K562 (cell line): ENCODE measurements around the gene AMH. TPM values are rescaled to one million over a fixed set of nuclear protein-coding genes. Genes with fewer than 3 reads are reported as not detected.
A peak's percentile ranks its signal among the peaks of the same experiment; 100 is the strongest.

ENCODE experiments used
- ATAC-seq: fragments of 200-7000 bp; cut with Tn5 transposase; 3 replicates; pipeline ENCODE4 v1.9.1; 2020; ENCODE audit warnings: moderate library complexity
- BruUV-seq: library from RNA; stranded (reverse); fragments of 400-500 nt; replicated peaks from 2 replicates; lab custom pipeline; 2021; lab: Mats Ljungman, UMichigan
- CTCF ChIA-PET: fragments of 300-600 bp; formaldehyde crosslinking; extraction: SDS; loops from one replicate; lab custom pipeline; 2021; ENCODE audit warnings: low intra/inter-chr PET ratio; lab: Yijun Ruan, JAX
- POLR2A ChIA-PET: fragments of 300-600, 350-650 bp; sonication (Branson Sonifier 250); formaldehyde crosslinking; extraction: SDS; loops from one replicate; lab custom pipeline; 2021; ENCODE audit warnings: antibody characterized with exemption, inconsistent platforms; lab: Yijun Ruan, JAX
- DNase-seq, 4 experiments: peaks; one replicate each; pipeline versions ENCODE4 v3.0.0 to v3.0.0-alpha.2; 2011 to 2018; ENCODE audit warnings: low spot score in 3 of 4, mixed read lengths in 3 of 4; ENCODE audit errors: extremely low read depth in 1 of 4
- FAIRE-seq: peaks from 2 replicates; lab custom pipeline; 2011; peaks lifted over from hg19 to GRCh38; lab: Jason Lieb, UNC
- H2AFZ ChIP-seq: 2 replicates; pipeline ENCODE4 v1.6.0; 2011; ENCODE audit warnings: low read depth, low read length, control low read depth, inconsistent platforms
- H3K27ac ChIP-seq: fragments of 200-600 bp; 3 replicates; pipeline ENCODE4 v1.8.0; 2011; ENCODE audit warnings: low read depth, mild to moderate bottlenecking, control low read depth, inconsistent platforms, low read length, moderate library complexity, mixed read lengths; ENCODE audit errors: extremely low read depth
- H3K27me3 ChIP-seq, 2 experiments: fragments of 300-600 bp in 1 of 2; 2 replicates in 1 of 2; 3 replicates in 1 of 2; pipeline versions ENCODE4 v1.6.0 to v1.8.0; 2011; ENCODE audit warnings: inconsistent platforms in 2 of 2, low read length in 2 of 2, mild to moderate bottlenecking in 1 of 2, mixed read lengths in 1 of 2, moderate library complexity in 1 of 2; ENCODE audit not compliant: control insufficient read depth in 2 of 2, insufficient read depth in 2 of 2
- H3K36me3 ChIP-seq: fragments of 300-600 bp; 3 replicates; pipeline ENCODE4 v1.8.0; 2011; ENCODE audit warnings: mild to moderate bottlenecking, low read length, inconsistent platforms; ENCODE audit not compliant: control insufficient read depth, insufficient read depth
- H3K4me1 ChIP-seq, 2 experiments: fragments of 200-600 bp in 1 of 2; replicated peaks in 1 of 2; 2 replicates in 1 of 2; 3 replicates in 1 of 2; pipeline versions ENCODE4 v1.5.1 to v1.8.0; 2011; ENCODE audit warnings: inconsistent platforms in 2 of 2, low read length in 2 of 2, mild to moderate bottlenecking in 1 of 2, mixed read lengths in 1 of 2, moderate library complexity in 1 of 2; ENCODE audit not compliant: control insufficient read depth in 2 of 2, insufficient read depth in 2 of 2
- H3K4me2 ChIP-seq: 2 replicates; pipeline ENCODE4 v1.6.1; 2011; ENCODE audit warnings: low read length, control low read depth, inconsistent platforms, mixed read lengths; ENCODE audit not compliant: insufficient read depth
- H3K4me3 ChIP-seq: fragments of 200-600 bp; sonication (generic), shearing (Covaris generic); 2 replicates; pipeline ENCODE4 v1.5.1; 2016; ENCODE audit warnings: control low read depth, inconsistent platforms
- H3K79me2 ChIP-seq: fragments of 200-600 bp; 3 replicates; pipeline ENCODE4 v1.8.0; 2011; ENCODE audit warnings: low read length, inconsistent platforms; ENCODE audit not compliant: control insufficient read depth, insufficient read depth
- H3K9ac ChIP-seq, 2 experiments: 2 replicates each; pipeline versions ENCODE4 v1.6.0 to v1.6.1; 2011; ENCODE audit warnings: low read depth in 2 of 2, low read length in 2 of 2, control low read depth in 1 of 2, inconsistent platforms in 1 of 2, mild to moderate bottlenecking in 1 of 2, mixed read lengths in 1 of 2; ENCODE audit not compliant: insufficient read depth in 1 of 2
- H3K9me1 ChIP-seq: one replicate; pipeline ENCODE4 v1.6.0; 2011; ENCODE audit warnings: inconsistent platforms, mild to moderate bottlenecking, low read length, moderate library complexity; ENCODE audit not compliant: control insufficient read depth, insufficient read depth
- H3K9me3 ChIP-seq: replicated peaks from 2 replicates; pipeline ENCODE4 v1.5.1; 2011; ENCODE audit warnings: low read depth, low read length, inconsistent platforms; ENCODE audit not compliant: control insufficient read depth, insufficient read depth
- H4K20me1 ChIP-seq: replicated peaks from 2 replicates; pipeline ENCODE4 v1.6.1; 2011; ENCODE audit warnings: low read length, inconsistent platforms, mixed read lengths; ENCODE audit not compliant: control insufficient read depth, insufficient read depth
- CBX3 ChIP-seq, 2 experiments: IDR thresholded peaks; 1 replicate in 1 of 2; 2 replicates in 1 of 2; pipeline ENCODE4 v1.6.1; 2012; ENCODE audit warnings: inconsistent platforms in 2 of 2, low read length in 2 of 2, borderline replicate concordance in 1 of 2, control low read depth in 1 of 2
- PCBP1 ChIP-seq: fragments of 200-400 bp; formaldehyde crosslinking; IDR thresholded peaks from 2 replicates; pipeline ENCODE4 v1.6.1; 2018; ENCODE audit warnings: mild to moderate bottlenecking, low read depth, low read length; ENCODE audit not compliant: poor library complexity, severe bottlenecking
- POU5F1 ChIP-seq: fragments of 150-350 bp; IDR thresholded peaks from 2 replicates; pipeline ENCODE4 v1.6.1; 2014; ENCODE audit warnings: borderline replicate concordance, low read length, low read depth, mild to moderate bottlenecking; ENCODE audit not compliant: partially characterized antibody
- RBM34 ChIP-seq: fragments of 200-400 bp; formaldehyde crosslinking; IDR thresholded peaks from 2 replicates; pipeline ENCODE4 v1.6.1; 2018; ENCODE audit warnings: low read length, borderline replicate concordance; ENCODE audit not compliant: insufficient read depth
- RNF2 ChIP-seq: sonication (generic); IDR thresholded peaks from 2 replicates; pipeline ENCODE4 v1.6.1; 2016
- SIN3A ChIP-seq, 2 experiments: fragments of 150-350 bp in 1 of 2; IDR thresholded peaks; 2 replicates each; pipeline ENCODE4 v1.6.1; 2011 to 2016; ENCODE audit warnings: borderline replicate concordance in 2 of 2, low read depth in 2 of 2, low read length in 2 of 2, mild to moderate bottlenecking in 2 of 2, moderate library complexity in 2 of 2; ENCODE audit not compliant: control insufficient read depth in 1 of 2
- TAF1 ChIP-seq: IDR thresholded peaks from 2 replicates; pipeline ENCODE4 v1.6.1; 2011; ENCODE audit warnings: mild to moderate bottlenecking, low read length, moderate library complexity; ENCODE audit not compliant: insufficient read depth, control insufficient read depth, severe bottlenecking; ENCODE audit errors: extremely low read depth
- TSC22D4 ChIP-seq: fragments of 450-650 bp; IDR thresholded peaks from 2 replicates; pipeline ENCODE4 v1.6.1; 2016; ENCODE audit warnings: missing genetic modification characterization, missing biosample characterization, control low read depth
- ZC3H4 ChIP-seq: sonication (generic); formaldehyde crosslinking; IDR thresholded peaks from 2 replicates; pipeline ENCODE4 v1.9.0; 2021; ENCODE audit warnings: missing genetic modification reagents, borderline replicate concordance
- ZFX ChIP-seq: sonication (generic); formaldehyde crosslinking; IDR thresholded peaks from 2 replicates; pipeline ENCODE4 v1.8.0; 2022; ENCODE audit warnings: mild to moderate bottlenecking, missing genetic modification reagents, moderate library complexity
- ZNF311 ChIP-seq: fragments of 250-450 bp; sonication (Bioruptor Pico); IDR thresholded peaks from 2 replicates; pipeline ENCODE4 v1.4.0; 2020; ENCODE audit warnings: mild to moderate bottlenecking, moderate library complexity
- ZNF76 ChIP-seq: fragments of 250-450 bp; sonication (Bioruptor Pico); IDR thresholded peaks from 2 replicates; pipeline ENCODE4 v1.4.0; 2020; ENCODE audit warnings: mild to moderate bottlenecking, moderate library complexity, borderline replicate concordance
- WGBS: fragments of 100-300 bp; shearing (Covaris generic); methylation state at CpG from one replicate; pipeline ENCODE4 v1.1.6; 2016; ENCODE audit warnings: low coverage, mixed read lengths; ENCODE audit not compliant: insufficient coverage; ENCODE audit errors: missing lambda C conversion rate; 5-methylcytosine and 5-hydroxymethylcytosine counted together
- in situ Hi-C: fragments of 300-500 bp; cut with MboI; formaldehyde crosslinking; loops from 4 replicates; pipeline ENCODE4 v1.15.0; 2018; ENCODE audit warnings: inconsistent platforms, mixed read lengths
- intact Hi-C: fragments of 100-400 bp; cut with micrococcal nuclease; formaldehyde crosslinking; loops from 2 replicates; pipeline ENCODE4 v1.14.2; 2022
- polyA plus RNA-seq, 8 experiments: library from polyadenylated mRNA; depleted of rRNA in 4 of 8; stranded (reverse) in 5 of 8; unstranded in 3 of 8; fragments of >200 nt; fragmentation: Nextera tagmentation in 2 of 8; fragmentation: Illumina TruSeq in 1 of 8; extraction: Ambion mirVana in 2 of 8; extraction: Trizol in 1 of 8; gene quantifications; 2 replicates each; pipeline versions ENCODE4 v1.2.1 to v1.2.3, GENCODE V29; 2011 to 2014; ENCODE audit warnings: inconsistent platforms in 1 of 8, missing spikeins in 1 of 8
- total RNA-seq, 7 experiments: library from RNA; depleted of rRNA in 6 of 7; stranded (reverse); fragments of >200 nt in 6 of 7; fragmentation: Illumina TruSeq in 2 of 7; extraction: Trizol in 2 of 7; gene quantifications; 2 replicates each; pipeline versions ENCODE4 v1.2.1 to v1.2.3, GENCODE V29; 2011 to 2021; ENCODE audit warnings: low replicate concordance in 1 of 7
- TF ChIP-seq, protein P1 (sequence below): sonication (generic); formaldehyde crosslinking; IDR thresholded peaks from 2 replicates; pipeline ENCODE4 v1.8.1; 2022; ENCODE audit warnings: missing genetic modification reagents
- TF ChIP-seq, protein P2 (sequence below): fragments of 250-450 bp; sonication (Bioruptor Pico); IDR thresholded peaks from 2 replicates; pipeline ENCODE4 v1.8.0; 2021; ENCODE audit warnings: borderline replicate concordance, mild to moderate bottlenecking, moderate library complexity; ENCODE audit not compliant: poor library complexity, severe bottlenecking
- TF ChIP-seq, protein P3 (sequence below): fragments of 450-650 bp; formaldehyde crosslinking; IDR thresholded peaks from 2 replicates; pipeline ENCODE4 v1.4.0; 2020; ENCODE audit warnings: mild to moderate bottlenecking, mixed read lengths

The AMH gene
- total and polyA plus RNA-seq, 9 of the 15 experiments (the other 6 are each of a cell fraction or from before 2014, with no cell fraction given): 0.29 to 27.4 (median 2.6) TPM; not detected in 2

DNA sequence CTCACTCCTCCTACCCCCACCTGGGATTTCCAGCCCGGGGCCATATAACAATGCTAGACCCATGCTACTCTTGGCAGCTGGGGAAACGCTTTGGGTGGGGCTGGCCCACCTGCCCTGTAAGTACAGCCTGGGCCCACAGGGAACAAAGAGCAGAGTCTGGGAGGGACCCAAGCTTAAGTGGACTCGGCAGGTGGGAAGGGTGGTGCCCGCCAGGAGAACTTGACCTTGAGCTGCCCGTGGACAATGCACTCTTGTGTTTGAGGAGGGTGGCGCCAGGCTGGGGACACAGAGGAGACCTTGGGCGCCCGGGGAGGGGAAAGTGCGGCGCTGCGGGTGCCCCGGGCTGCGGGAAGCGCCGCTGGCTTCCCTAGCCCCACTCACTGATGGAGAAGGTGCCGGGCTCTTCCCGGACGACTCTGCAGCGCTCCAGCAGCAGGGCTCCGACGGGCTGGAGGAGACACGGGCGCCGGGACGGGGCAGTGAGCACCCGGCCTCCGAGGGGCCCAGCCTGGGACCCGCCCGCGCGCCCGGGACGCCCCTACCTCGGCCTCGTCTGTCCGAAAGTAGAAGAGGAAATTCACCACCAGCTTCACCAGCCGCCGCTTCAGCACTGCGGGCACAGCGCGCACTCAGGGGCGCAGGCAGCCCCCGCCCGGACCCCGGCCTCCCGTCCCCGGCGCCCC, 13.6 kb upstream of the AMH start (continued):
- TF ChIP-seq, protein P1, sequence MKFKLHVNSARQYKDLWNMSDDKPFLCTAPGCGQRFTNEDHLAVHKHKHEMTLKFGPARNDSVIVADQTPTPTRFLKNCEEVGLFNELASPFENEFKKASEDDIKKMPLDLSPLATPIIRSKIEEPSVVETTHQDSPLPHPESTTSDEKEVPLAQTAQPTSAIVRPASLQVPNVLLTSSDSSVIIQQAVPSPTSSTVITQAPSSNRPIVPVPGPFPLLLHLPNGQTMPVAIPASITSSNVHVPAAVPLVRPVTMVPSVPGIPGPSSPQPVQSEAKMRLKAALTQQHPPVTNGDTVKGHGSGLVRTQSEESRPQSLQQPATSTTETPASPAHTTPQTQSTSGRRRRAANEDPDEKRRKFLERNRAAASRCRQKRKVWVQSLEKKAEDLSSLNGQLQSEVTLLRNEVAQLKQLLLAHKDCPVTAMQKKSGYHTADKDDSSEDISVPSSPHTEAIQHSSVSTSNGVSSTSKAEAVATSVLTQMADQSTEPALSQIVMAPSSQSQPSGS (CRISPR knock-in tag): no peak
- TF ChIP-seq ZNF76 (CRISPR knock-in tag): 0 out of 2 replicates have a peak, but pooled peaks have one; percentile 22

DNA sequence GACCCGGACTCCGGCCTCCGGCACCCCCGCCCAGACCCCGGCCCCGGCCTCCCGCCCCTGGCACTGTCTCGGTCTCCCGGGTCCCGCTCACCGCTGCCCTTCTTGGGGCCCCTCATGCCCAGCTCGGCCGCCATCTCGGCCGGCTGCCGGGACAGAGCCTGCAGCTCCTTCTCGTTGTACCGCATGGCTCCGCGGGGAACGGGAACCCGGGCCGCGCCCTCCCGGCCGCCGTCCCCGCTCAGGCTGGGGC, 13.1 kb upstream of the AMH start:
- Histone ChIP-seq H3K27me3 (no peaks in the 10 kb centered on the region), H3K4me1 (peaks cover 23 to 71% of the 10 kb centered on the region in 2 experiments), H4K20me1 (peaks cover 44% of the 10 kb centered on the region), H3K9ac (peak overlapping the region; percentile 90 to 98; a peak in 3 of 4 replicates), H3K79me2 (peaks cover 83% of the 10 kb centered on the region), H2AFZ (peak overlapping the region; percentile 99), H3K9me3 (no peaks in the 10 kb centered on the region), H3K9me1 (peaks cover 13% of the 10 kb centered on the region), H3K36me3 (peaks cover 57% of the 10 kb centered on the region; the same call in 2 of the 3 replicates), H3K4me3 (peak overlapping the region; percentile 97), H3K27ac (peak overlapping the region; percentile 98; the same call in 2 of the 3 replicates), H3K4me2 (peak overlapping the region; percentile 94; the same call in 1 of the 2 replicates)
- in situ Hi-C loops: loop anchor here (5.0 to 10.0 kb wide), 3 partner anchors 36 to 161 kb away; no protein-coding TSS in a partner anchor
- ChIA-PET CTCF (interaction anchor here (0.6 to 1.5 kb wide), 6 partner anchors 28 to 375 kb away, joined by 3 to 6 read pairs (median 4); no protein-coding TSS in a partner anchor), POLR2A (interaction anchor here (0.6 to 1.3 kb wide), 9 partner anchors 20 to 648 kb away, joined by 3 to 6 read pairs (median 4); no protein-coding TSS in a partner anchor)
- no peak for DNase-seq
- intact Hi-C loops: loop anchor here (1.0 to 2.0 kb wide), 4 partner anchors 27 to 155 kb away; no protein-coding TSS in a partner anchor
- ATAC-seq: peak; percentile 68
- 0% methylated on average over 12 of the region's 28 CpGs for WGBS
- FAIRE-seq: no peak
- BruUV-seq: no TSS peak
- TF ChIP-seq, protein P2, sequence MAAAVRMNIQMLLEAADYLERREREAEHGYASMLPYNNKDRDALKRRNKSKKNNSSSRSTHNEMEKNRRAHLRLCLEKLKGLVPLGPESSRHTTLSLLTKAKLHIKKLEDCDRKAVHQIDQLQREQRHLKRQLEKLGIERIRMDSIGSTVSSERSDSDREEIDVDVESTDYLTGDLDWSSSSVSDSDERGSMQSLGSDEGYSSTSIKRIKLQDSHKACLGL (CRISPR knock-in tag): peak; percentile 80
- peak; percentile 75 for TF ChIP-seq TAF1
- TF ChIP-seq ZFX (CRISPR knock-in tag): no peak
- no peak for TF ChIP-seq TSC22D4 (tag)
- TF ChIP-seq RNF2: no peak
- TF ChIP-seq ZNF311: no peak
- TF ChIP-seq ZC3H4 (CRISPR knock-in tag): no peak
- peak; percentile 86 for TF ChIP-seq POU5F1
- peak; percentile 88 to 98; a peak in 2 of 4 replicates for TF ChIP-seq SIN3A (IDR thresholded peaks at IDR 0.05; ENCODE audit: borderline replicate concordance in 2 of 2, control insufficient read depth in 1 of 2, low read depth in 2 of 2, low read length in 2 of 2)
- TF ChIP-seq RBM34: 0 out of 2 replicates have a peak, but pooled peaks have one; percentile 56
- TF ChIP-seq CBX3 (IDR thresholded peaks at IDR 0.05; ENCODE audit: borderline replicate concordance in 1 of 2, low read length in 2 of 2): no peak
- TF ChIP-seq PCBP1: peak; percentile 53
- TF ChIP-seq, protein P3, sequence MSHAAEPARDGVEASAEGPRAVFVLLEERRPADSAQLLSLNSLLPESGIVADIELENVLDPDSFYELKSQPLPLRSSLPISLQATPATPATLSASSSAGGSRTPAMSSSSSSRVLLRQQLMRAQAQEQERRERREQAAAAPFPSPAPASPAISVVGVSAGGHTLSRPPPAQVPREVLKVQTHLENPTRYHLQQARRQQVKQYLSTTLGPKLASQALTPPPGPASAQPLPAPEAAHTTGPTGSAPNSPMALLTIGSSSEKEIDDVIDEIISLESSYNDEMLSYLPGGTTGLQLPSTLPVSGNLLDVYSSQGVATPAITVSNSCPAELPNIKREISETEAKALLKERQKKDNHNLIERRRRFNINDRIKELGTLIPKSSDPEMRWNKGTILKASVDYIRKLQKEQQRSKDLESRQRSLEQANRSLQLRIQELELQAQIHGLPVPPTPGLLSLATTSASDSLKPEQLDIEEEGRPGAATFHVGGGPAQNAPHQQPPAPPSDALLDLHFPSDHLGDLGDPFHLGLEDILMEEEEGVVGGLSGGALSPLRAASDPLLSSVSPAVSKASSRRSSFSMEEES: no peak
